Right ventricle myocardium superior (tissue), 1 donor: ENCODE data around the gene BABAM2. TPM values are rescaled to one million over a fixed set of nuclear protein-coding genes. Genes with fewer than 3 reads are reported as not detected.
"Not testable (repeated sequence)": the region's sequence is repeated elsewhere in the genome, so short reads cannot be mapped to it uniquely, and the experiment has no call there.

Experiments used
- ATAC-seq: fragments of 200-7000 bp; cut with Tn5 transposase; one replicate; pipeline ENCODE4 v1.9.1; 2020; ENCODE audit warnings: mild to moderate bottlenecking; ENCODE audit not compliant: poor library complexity
- DNase-seq: peaks from one replicate; pipeline ENCODE4 v3.0.0-alpha.2; 2020
- intact Hi-C: fragments of 100-400 bp; cut with DNase I; formaldehyde crosslinking; loops from one replicate; pipeline ENCODE4 v1.11.2; 2022
- total RNA-seq: library from RNA; stranded (reverse); fragmentation: NEBNext Ultra II Directional; extraction: Animal tissue kit (Norgen Biotek cat#: 25700); gene quantifications from one replicate; pipeline ENCODE4 v1.2.1, GENCODE V29; 2021
- donor health status: DM: no; HTN: yes; CAD: no; lungs with severe emphysema.

BABAM2 gene
- total RNA-seq, 1 donor from 2014 or later: 51.3 TPM

GRCh38 chr2:27871802-27872201, 18.7 kb upstream of the BABAM2 start:
- DNase-seq (no peak), ATAC-seq (no peak)
- intact Hi-C loops: no loop called here

DNA sequence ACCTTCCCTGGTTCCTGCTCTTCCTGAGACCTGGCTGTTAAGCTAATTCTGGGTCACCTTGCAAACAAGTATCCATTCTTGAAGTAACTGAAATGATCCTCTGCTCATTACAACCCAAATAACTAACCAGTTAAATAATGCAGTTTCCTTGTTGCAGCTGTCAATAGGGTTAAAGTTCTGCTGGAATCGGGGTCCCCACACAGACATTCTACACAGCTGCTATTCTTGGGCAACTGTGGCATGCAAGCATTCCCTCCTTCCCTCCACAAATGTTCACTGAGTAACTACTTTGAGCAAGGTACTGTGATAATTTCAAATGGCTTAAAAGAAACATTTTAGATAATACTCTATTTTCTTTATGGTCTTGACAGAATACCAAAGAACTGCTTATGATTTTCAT, 17.4 kb upstream of the BABAM2 start:
- DNase-seq: no peak
- intact Hi-C loops: no loop called here
- ATAC-seq: no peak

DNA sequence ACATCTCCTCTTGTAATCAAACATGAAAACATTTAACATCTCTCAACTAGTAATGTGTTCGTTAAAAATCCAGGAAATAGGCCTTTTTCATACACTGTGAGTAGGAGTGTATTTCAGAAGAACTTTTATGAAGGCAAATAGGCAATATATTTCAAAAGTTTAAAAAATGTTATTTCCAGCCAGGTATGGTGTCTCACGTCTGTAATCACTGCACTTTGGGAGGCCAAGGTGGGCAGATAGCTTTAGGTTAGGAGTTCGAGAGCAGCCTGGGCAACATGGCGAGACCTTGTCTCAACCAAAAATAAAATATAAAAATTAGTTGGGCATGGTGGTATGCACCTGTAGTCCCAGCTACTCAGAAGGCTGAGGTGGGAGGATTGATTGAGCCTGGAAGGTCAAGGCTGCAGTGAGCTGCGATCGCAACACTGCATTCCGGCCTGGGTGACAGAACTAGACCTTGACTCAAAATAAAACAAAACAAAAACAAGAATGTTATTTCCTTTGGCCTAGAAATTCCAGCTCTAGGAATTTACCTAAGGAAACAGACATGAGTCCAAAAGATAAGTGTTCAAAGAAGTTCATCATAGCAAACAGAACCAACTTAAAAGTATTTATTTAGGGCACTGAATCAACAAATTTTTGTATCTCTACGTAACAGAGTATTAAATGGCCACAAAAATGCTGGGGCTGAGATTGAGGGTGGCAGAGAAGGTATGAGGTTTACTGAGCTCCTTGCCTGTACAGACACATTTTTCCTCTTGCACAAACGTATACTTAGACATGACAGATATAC, 15.2 kb upstream of the BABAM2 start:
- DNase-seq (no peak), ATAC-seq (no peak)
- intact Hi-C loops: no loop called here

DNA sequence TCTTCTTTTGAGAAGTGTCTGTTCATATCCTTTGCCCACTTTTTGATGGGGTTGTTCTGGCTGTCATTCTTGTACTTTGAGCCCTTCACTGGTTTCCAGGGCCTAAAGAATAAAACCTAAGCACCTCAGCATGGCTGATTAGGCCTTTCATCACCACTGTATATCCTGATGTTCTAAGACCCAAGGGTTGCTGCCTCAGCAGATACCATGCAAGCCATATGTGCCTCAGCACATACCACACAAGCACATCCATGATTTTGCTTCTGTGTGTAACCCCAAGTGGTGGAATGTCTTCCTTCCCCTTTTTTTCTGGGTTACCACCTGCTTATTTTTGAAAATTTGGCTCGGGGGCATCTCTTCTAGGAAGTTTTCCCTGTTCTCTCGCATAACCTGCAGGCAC, 11.7 kb upstream of the BABAM2 start:
- DNase-seq: no peak
- intact Hi-C loops: no loop called here
- no peak for ATAC-seq

GRCh38 chr2:27881815-27882583, 8.5 kb upstream of the BABAM2 start:
- DNase-seq, ATAC-seq: not testable (repeated sequence)
- intact Hi-C loops: loop anchor here (10.0 kb wide), 1 partner anchor 107 kb away; the partner anchor contains the start of gene MRPL33

- intact Hi-C loops: loop anchor here (10.0 kb wide), 1 partner anchor 108 kb away; the partner anchor contains the start of gene MRPL33
- not testable (repeated sequence) for DNase-seq, ATAC-seq
Observed at GRCh38 chr2:27882584-27882922, 8.0 kb upstream of the BABAM2 start.

GRCh38 chr2:27884601-27885000, 5.9 kb upstream of the BABAM2 start:
- DNase-seq (no peak), ATAC-seq (no peak)
- intact Hi-C loops: loop anchor here (10.0 kb wide), 1 partner anchor 110 kb away; the partner anchor contains the start of gene MRPL33

- intact Hi-C loops: loop anchor here (10.0 kb wide), 1 partner anchor 110 kb away; the partner anchor contains the start of gene MRPL33
- ATAC-seq: no peak
- DNase-seq: no peak
Observed at GRCh38 chr2:27885234-27885633, 5.3 kb upstream of the BABAM2 start.

DNA sequence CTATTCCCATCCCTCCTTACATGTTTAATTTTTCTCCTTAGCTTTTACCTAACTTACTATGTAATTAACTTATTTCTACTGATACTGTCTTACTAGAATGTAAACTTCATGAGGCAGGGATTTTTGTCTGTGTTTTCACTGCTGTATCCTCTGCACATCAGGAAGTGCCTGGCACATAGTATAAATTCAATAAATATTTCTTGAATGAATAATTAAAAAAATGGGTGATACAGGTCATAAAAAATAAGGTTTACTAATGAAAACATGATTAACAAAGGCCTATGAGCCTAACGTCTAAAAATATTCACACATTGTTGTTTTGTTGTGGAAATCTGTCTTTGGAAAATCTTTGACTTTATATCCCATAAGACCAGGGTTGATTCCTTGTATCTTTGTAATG, 4.9 kb upstream of the BABAM2 start:
- intact Hi-C loops: loop anchor here (10.0 kb wide), 1 partner anchor 111 kb away; the partner anchor contains the start of gene MRPL33
- DNase-seq (no peak), ATAC-seq (no peak)

DNA sequence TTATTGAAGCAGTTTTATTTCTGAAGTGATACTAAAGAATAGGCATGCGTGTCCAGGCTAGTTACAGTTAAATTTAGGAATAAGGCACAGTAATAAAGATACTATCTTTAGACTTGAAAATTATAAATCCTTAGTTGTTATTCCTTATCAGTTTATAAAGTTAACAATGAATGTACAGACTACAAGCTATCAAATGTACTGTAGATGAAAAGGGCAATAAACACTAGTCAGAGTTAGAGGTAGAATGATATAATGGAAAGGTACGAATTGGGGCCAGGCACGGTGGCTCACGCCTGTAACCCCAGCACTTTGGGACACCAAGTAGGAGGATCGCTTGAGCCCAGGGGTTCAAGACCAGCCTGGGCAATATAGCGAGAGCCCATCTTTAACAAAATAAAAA, 4.2 kb upstream of the BABAM2 start:
- ATAC-seq (no peak), DNase-seq (no peak)
- intact Hi-C loops: loop anchor here (10.0 kb wide), 1 partner anchor 112 kb away; the partner anchor contains the start of gene MRPL33

DNA sequence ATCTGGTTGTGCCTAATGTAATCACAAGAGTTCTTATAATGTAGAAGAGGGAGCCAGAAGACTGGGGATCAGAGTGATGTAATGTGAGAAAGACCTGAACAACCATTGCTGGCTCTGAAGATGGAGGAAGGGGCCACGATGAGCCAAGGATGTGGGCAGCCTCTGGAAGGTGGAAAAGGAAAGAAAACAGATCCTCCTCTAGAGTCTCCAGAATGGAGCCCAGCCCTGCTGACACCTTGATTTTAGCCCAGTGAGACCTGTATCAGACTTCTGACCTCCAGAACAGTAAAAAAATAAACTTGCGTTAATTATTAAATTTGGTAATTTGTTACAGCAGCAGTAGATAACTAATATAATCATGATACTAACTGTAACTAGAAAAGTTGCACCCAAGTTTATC, 3.4 kb upstream of the BABAM2 start:
- no peak for DNase-seq
- intact Hi-C loops: loop anchor here (10.0 kb wide), 1 partner anchor 112 kb away; the partner anchor contains the start of gene MRPL33
- ATAC-seq: no peak

DNA sequence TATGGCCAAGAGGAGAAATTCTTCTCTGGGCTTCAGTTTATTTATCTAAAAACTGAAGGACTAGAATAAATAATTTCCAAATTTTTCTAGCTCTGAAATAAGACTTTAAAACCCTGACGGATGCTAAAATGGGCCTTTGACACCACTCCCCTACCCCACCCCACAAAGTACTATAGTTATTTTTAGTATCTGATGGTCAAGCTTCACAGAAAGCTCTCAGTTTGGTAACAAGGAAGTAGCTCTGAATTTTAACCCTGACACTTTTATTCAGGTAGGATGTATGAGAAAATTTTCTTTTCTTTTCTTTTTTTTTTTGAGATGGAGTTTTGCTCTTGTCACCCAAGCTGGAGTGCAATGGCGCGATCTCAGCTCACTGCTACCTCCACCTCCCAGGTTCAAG, 2.7 kb upstream of the BABAM2 start:
- DNase-seq (no peak), ATAC-seq (no peak)
- intact Hi-C loops: loop anchor here (10.0 kb wide), 1 partner anchor 113 kb away; the partner anchor contains the start of gene MRPL33

DNA sequence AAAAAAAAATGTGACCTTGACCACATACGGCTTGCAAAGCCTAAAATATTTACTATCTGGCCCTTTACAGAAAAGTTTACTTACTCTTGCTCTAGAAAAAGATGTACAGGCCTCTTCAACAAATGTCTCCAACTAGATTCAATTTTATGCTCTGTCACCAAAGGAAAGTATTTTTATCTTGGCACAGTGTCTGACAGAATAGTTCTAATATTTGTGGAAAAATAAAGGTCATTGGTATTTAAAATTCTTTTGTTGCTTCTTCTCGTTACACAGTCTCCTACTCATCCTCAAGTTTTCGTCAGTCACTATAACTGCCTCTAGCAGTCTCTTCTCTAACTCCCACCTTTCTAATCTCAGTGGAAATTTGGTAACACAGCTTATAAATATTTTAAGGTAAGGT, 1.7 kb upstream of the BABAM2 start:
- intact Hi-C loops: loop anchor here (10.0 kb wide), 1 partner anchor 114 kb away; the partner anchor contains the start of gene MRPL33
- ATAC-seq (no peak), DNase-seq (no peak)

- no peak for DNase-seq
- peak; percentile 2 for ATAC-seq
Observed at GRCh38 chr2:27889774-27890145, 769 bp upstream of the BABAM2 start.

DNA sequence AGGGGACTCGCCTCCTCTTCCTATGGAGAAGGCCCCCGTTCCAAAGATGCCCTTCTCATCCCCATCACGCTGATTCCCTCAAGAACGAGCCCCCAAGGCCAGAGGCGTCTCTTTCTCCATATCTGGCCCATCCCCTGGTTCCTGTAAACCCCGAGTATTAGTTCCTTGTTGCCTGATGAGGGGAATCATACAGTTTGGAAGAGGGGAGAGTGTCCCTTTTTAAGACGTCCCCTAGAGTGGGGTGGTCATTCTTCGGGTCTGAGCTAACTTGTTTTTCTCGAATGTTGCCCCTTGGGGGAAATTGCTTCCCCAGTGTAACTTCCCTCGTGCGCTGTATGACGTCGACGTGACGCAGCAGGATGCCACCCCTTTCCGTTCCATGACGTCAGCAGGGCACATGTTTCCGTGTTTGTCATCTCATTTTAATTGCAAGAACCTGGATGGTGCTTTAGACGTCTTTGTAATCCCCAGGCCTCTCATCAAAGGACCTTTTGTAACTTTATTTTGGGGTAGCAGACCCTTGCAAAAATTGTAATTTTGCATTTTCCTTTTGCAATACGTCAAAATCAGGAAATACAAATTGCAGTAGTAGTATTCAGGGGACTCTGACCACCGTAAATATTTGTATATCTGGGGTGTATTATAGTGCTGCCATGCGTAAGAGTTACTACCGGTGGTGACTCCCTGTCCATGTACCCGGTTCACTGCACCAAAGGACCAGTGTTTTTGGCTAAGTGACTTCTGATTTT, 569 bp downstream of the BABAM2 start:
- DNase-seq (peak; percentile 86), ATAC-seq (peak; percentile 32)
- intact Hi-C loops: no loop called here

More at GRCh38 chr2:27889774-27890145, 769 bp upstream of the BABAM2 start:
- intact Hi-C loops: loop anchor here (10.0 kb wide), 1 partner anchor 115 kb away; the partner anchor contains the start of gene MRPL33

DNA sequence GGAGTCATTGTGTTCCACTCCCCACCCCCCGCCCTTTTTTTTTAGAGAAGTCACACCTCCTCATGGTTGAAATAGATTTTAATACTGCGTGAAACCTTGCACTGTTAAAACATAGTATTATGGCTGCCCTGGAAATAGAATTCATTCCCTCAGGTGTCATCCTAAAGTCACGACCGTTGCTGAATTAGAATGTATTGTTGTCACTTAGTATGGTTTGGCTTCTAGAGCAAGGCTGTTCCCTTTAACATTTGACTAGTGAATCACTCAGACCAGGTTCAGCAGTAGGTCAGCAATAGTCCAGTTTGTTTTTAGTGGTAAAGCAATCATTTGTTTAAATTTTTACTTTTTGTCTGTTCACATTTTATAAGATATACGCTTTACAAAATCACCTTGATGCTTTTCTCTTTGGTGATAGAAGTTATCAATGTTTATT, 1.2 kb downstream of the BABAM2 start:
- ATAC-seq: no peak
- no peak for DNase-seq
- intact Hi-C loops: no loop called here

DNA sequence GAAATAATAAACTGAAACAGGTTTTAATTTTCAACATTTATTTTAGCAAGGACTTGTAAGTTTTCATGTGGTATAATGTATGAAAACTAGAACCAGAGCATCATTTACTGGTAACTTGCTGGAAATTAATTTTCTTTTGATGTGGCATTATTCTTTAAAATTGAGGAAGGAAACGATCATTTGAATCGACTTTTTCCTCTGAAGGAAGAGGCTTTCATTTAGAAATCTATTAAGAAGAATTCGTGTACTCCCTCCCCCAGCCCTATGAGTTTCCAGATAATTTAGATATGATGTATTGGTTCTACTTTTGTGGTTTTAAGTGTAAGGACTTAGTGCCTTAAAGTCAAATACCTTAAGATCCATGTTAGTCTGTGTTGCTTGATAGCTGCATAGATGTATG, 2.5 kb downstream of the BABAM2 start:
- intact Hi-C loops: no loop called here
- ATAC-seq: no peak
- DNase-seq: no peak

DNA sequence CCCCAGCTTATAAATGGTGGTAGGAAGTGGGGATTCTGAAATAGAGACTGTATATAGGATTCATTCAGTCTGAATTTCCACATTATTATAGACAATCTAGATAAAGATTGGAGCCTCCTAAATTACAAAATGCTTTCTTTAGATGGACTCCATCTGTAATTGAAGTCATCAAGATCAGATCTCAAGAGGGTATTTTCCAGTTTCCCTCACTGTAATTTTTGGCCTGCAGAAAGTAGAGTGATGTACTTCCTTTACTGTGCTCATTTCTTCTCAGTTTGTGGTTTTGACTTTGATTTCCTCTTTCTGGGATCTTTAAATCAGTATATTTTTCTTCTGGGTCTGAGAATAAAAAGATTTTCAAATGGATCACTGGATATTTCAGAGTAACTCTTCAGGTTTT, 7.2 kb downstream of the BABAM2 start:
- intact Hi-C loops: no loop called here
- DNase-seq (no peak), ATAC-seq (no peak)

GRCh38 chr2:27901234-27901633, 10.7 kb downstream of the BABAM2 start:
- no peak for ATAC-seq
- intact Hi-C loops: no loop called here

More at GRCh38 chr2:27901234-27901633, 10.7 kb downstream of the BABAM2 start:
- no peak for DNase-seq
